NCI-H748 (cell line): ENCODE data around the gene PUM2.

Source experiments
- DNase-seq: peaks from one replicate; lab custom pipeline; 2025; ENCODE audit not compliant: unreplicated experiment; lab: John Stamatoyannopoulos, UW

The PUM2 gene

GRCh38 chr2:20349513-20349921 is 1.1 kb downstream of the PUM2 start:
- no peak for DNase-seq

DNA sequence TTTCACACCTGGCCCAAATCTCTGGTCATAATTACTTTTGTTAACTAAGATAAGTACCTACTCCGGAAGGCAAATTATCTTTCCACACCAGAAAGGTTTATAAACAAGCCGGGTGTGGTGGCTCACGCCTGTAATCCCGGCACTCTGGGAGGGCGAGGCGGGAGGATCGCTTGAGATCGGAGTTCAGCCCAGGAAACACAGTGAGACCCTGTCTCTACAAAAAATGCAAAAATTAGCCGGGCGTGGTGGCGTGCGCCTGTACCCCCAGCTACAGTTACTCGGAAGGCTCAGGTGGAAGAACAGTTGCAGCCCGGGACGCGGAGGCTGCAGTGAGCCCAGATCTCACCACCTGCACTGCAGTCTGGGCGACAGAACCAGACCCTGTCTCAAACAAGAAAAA is 2.1 kb downstream of the PUM2 start:
- peak; percentile 52 for DNase-seq

- no peak for DNase-seq
Observed at GRCh38 chr2:20346565-20347381, 3.9 kb downstream of the PUM2 start.

- DNase-seq = no peak
Observed at GRCh38 chr2:20343128-20343527, 7.5 kb downstream of the PUM2 start.

DNA sequence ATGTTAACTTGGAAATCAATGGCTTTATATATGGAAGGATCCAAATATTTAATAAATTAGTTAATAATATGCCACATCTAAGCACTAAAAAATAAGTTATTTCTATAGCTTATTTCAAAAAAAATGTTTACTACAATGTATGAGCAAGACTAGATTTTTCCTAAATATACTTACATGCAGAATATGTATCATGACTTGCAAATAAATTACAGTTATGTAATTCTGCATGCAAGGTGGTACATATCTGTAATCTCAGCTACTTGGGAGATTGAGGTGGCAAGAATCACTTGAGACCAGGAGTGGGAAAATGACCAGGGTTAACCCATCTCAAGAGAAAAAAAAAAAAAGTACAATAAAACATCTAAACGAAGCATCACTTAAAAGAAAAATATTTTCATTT is 11.6 kb downstream of the PUM2 start:
- no peak for DNase-seq

DNA sequence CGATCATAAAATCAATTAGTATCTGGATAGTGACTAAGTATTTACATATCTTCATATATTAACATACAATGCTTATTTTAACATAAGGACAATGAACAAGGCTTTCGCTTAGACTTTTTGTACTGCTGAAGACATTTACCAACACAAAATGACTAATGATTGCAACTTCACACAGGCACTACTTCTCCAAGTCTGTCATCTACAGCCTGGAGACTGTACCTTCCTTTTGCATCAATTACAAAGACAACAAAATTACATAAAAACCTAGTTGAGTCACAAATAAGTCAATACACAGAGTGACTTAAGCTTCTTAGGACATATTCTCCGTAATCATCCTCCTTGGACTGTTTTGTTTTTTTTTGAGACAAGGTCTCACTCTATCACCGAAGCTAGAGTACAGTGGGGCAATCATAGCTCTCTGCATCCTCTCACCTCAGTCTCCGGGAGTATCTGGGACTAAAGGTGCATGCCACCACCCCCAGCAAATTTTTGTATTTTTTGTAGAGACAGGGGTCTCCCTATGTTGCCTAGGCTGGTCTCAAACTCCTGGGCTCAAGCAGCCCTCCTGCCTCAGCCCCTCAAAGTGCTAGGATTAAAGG is 15.9 kb downstream of the PUM2 start:
- no peak for DNase-seq

DNA sequence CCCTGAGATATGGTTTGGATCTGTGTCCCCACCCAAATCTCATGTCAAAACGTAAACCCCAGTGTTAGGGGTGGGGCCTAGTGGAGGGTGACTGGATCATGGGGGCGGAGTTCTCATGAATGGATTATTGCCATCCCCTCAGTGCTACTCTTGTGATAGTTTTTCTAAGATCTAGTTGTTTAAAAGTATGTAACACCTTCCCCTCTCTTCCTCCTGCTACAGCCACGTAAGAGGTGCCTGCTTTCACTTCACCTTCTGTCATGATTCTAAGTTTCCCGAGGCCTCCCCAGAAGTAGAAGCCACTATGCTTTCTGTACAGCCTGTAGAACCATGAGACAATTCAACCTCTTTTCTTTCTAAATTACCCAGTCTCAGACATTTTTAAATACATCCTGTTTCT is 16.9 kb downstream of the PUM2 start:
- DNase-seq = no peak

GRCh38 chr2:20330192-20330591 is 20.5 kb downstream of the PUM2 start:
- no peak for DNase-seq

DNA sequence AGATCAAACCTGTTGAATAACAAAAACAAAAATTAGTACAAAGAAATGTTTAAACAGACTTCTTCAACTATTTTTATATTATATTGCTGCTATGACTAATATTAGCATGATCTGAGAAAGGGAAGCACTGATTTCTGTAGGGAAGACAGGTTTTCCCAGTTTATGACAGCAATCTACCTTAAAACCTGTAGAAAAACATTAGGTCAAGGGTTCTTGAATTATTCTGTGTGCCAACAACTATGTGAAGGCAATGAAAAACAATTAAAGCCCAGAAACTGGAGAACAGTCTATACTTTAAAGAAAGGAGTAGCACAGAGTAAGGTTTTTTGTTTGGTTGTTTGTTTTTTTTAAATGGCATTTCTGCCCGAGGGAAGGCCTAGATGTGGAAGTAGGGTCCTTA is 23.3 kb downstream of the PUM2 start:
- no peak for DNase-seq

DNA sequence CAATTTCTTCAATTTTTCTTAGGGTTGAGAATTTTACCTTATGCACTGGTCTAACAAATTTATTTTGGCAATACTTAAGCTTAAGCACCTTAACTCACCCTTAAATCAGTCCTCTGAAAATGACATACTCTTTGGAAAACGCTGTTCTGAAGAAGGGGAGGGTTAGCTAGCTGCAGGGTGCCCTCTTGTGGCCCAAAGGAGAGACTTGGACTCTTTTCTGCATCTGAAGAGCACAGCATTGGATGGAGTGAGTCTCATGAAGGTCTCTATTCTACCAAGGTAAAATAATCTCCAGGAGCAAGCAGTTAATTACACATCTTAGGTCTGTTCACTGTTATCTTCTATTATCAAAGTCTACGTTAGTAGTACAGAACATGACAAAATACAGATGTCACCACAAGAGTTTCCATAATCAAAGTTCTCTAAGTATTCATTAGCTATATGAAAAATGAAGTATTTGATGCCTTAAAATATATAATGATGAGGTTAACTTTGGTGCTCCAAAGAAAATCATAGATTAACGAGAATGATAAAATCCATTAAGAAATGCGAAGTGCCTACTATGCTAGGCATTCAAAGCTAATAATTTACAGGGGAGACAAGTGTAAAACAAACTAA is 24.4 kb downstream of the PUM2 start:
- DNase-seq = peak; percentile 57

DNA sequence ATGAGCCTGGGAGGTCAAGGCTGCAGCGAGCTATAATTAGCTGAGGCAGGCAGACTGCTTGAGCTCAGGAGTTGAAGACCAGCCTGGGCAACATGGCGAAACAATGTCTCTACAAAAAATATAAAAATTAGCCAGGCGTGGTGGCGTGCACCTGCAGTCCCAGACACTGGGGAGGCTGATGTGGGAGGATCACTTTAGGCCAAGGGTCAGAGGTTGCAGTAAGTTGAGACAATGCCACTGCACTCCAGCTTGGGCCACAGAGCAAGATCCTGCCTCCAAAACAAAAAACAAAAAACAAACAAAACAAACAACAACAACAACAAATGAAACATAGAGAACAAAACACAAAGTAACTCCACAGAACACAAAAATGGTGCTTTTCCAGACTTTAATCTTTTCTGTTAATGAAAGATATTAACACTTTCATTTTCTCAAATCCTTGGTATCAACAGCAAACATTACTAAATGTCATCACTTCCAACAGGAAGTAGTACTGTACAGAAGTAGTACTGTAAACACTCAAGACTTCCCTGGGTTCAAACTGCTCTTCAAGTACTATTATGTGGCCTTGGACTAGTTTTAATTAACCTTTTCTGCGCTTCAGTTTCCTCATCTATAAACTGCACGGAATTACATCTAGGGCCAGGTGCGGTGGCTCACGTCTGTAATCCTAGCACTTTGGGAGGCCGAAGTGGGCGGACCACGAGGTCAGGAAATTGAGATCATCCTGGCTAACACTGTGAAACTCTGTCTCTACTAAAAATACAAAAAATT is 27.9 kb downstream of the PUM2 start:
- no peak for DNase-seq

GRCh38 chr2:20317690-20318089 is 33.0 kb downstream of the PUM2 start:
- DNase-seq = no peak

DNA sequence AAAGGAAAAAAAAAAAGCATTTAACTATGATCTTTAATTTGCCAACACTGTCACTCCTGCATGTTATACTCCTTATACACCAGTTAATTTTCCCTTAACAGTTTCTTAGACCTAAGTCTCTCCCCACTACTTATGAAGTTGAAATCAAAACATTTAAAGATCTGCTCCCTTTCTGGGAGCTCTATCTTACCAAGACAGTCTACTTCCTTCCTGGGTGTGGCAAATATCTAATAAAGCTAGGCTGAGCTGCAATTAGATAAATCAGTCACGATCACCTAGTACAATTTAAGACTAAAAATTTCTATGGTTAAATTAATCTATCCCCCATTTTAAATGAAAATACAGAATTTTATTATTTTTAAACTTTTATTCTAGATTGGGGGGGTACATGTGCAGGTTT is 33.4 kb downstream of the PUM2 start:
- DNase-seq = no peak

DNA sequence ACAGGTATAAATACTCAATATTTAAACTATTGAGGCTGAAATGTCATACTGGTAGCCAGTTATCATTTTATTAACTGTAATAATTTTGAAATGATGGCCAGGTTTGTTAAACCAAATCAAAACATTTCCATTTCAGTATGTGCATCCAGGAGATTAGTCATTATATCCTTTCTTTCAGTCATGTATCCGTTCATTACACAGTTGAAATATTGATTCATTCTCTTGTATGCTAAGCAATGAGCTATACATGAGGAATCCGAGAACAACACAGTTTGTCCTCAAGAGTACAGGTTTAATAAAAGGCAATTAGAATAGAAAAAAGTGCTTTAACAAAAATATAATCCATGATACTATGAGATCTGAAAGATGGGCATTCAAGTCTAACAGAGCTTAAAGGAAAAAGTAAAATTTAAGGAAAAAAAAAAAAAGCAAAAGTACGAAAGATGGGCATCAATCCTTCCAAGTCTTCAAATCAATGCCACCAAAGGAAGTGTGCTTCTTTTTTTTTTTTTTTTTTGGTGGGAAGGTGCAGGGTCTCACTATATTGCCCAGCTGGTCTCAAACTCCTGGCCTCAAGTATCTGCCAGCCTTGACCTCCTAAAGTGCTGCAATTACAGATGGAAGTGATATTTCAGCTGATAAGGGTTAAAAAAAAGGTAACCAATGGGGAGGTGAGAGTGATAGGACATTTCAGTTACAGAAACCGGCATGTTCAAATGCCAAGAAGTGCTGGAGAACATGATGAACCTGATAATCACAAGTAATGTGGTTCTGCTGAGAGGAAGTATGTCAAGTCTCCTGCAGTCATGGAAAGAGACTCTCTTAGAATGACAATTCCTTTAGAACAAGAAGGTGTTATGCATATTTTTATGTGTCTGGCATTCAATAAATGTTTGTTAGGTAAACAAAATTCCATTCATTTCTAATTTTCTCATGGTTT is 35.8 kb downstream of the PUM2 start:
- DNase-seq = no peak

- no peak for DNase-seq
Observed at GRCh38 chr2:20313659-20314058, 37.0 kb downstream of the PUM2 start.

- DNase-seq = no peak
Observed at GRCh38 chr2:20309001-20309400, 41.6 kb downstream of the PUM2 start.

DNA sequence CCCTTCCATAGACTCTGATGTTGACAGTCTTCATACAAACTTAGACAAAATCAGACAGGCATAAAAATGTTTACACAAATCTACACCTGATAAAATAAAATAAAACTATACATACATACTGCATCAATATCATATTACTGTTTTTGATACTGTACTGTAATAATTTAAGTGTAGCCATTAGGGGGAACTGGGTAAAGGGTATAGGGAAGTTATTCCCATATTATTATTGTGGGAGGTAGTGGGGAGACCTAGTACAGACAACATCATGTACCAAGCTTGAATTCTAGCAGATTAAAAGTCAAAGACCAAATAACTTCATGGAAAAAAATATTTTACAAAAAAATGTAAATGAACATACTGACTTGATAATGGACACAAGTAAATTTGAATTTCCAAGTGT is 43.3 kb downstream of the PUM2 start:
- no peak for DNase-seq

DNA sequence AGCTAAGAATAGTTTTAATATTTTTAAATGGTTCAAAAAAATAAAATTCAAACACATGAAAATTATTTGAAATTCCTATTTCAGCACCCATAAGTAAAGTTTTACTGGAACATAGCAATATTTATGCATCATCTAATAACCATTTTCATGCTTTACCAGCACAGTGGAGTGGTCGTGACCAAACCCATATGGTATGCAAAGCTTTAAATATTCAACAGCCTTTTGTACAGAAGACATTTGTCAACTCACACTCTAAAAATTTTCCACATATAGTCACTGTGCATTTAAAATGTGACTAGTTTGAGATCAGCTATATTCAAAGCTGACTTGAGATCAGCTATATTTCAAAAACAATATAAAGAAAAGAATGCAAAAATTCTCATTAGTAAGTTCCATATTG is 46.2 kb downstream of the PUM2 start:
- no peak for DNase-seq

- DNase-seq = no peak
Observed at GRCh38 chr2:20303966-20304365, 46.7 kb downstream of the PUM2 start.

GRCh38 chr2:20302019-20302418 is 48.6 kb downstream of the PUM2 start:
- no peak for DNase-seq

DNA sequence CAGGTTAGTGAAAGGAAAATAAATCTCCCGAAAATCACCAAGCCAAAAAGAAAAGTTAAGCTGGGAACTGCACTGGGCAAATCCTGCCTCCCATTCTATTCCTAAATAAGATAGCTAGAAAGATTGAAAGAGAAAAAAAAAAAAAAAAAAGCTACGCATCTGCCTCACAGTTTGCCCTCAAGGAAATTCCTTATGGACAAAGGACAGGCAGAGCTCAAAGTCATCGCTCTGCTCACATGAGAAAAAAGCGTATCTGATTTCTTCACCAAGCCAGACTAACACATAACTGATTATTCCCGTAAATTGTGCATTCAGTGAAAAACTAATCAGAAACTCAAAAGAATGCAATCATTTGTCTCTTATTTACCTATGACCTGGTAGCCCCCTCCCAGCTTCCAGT is 50.0 kb downstream of the PUM2 start:
- no peak for DNase-seq
